ENCODE data around the gene DYDC2.
"Not testable (repeated sequence)": the region's sequence is repeated elsewhere in the genome, so short reads cannot be mapped to it uniquely, and the experiment has no call there.

Gene DYDC2

GRCh38 chr10:80324086-80324485 is 32.5 kb upstream of the DYDC2 start:
- Histone ChIP-seq H3K9me3 (ENCODE audit: insufficient read depth, low read depth, low read length) (no peaks in the 10 kb centered on the region), H3K27ac (ENCODE audit: low read depth, low read length) (no peak overlapping the region), H3K4me1 (ENCODE audit: insufficient read depth, low read length) (peaks cover 5% of the 10 kb centered on the region; the same call in 1 of the 2 replicates), H3K27me3 (ENCODE audit: insufficient read depth, low read length) (no peaks in the 10 kb centered on the region), H3K36me3 (ENCODE audit: insufficient read depth, low read length) (no peaks in the 10 kb centered on the region), H3K4me3 (ENCODE audit: low read length) (no peak overlapping the region), H3K9ac (ENCODE audit: low read depth, low read length) (no peak overlapping the region)
- 79% methylated on average over 1 of the region's 1 CpG for WGBS

DNA sequence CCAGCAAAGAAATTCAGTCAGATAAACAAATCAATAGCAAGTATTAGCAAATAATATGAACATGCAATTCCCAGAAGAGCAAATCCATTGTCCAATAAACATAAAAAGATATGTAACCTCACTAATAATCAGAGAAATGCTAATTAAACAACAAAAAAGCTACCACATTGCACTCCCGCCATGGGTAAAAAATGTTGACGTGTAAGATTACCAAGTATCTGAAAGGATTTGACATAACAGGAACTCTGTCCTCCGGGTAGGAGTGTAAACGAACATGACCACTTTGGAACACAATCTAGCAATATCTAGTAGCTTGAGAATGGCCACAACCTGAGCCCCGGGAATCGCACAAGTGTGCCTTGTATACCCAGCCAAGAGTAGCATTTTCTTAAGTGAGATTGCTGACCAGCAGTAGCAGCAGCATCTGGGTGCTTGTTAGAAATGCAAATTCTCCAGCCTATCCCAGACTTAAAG is 31.7 kb upstream of the DYDC2 start:
- no peaks in the 10 kb centered on the region for H3K36me3 ChIP-seq (ENCODE audit: insufficient read depth, low read length)
- H3K4me1 ChIP-seq (ENCODE audit: insufficient read depth, low read length) = peaks cover 5% of the 10 kb centered on the region; the same call in 1 of the 2 replicates
- H3K9me3 ChIP-seq (ENCODE audit: insufficient read depth, low read depth, low read length) = no peaks in the 10 kb centered on the region
- no peaks in the 10 kb centered on the region for H3K27me3 ChIP-seq (ENCODE audit: insufficient read depth, low read length)
- 93% methylated on average over 6 of the region's 6 CpGs for WGBS
- H3K9ac ChIP-seq (ENCODE audit: low read depth, low read length) = no peak overlapping the region
- no peak overlapping the region for H3K4me3 ChIP-seq (ENCODE audit: low read length)
- H3K27ac ChIP-seq (ENCODE audit: low read depth, low read length) = no peak overlapping the region

GRCh38 chr10:80333983-80334382 is 22.6 kb upstream of the DYDC2 start:
- Histone ChIP-seq H3K36me3 (ENCODE audit: insufficient read depth, low read length) (no peaks in the 10 kb centered on the region), H3K4me3 (ENCODE audit: low read length) (no peak overlapping the region), H3K9ac (ENCODE audit: low read depth, low read length) (no peak overlapping the region), H3K27me3 (ENCODE audit: insufficient read depth, low read length) (no peaks in the 10 kb centered on the region), H3K4me1 (ENCODE audit: insufficient read depth, low read length) (no peaks in the 10 kb centered on the region), H3K27ac (ENCODE audit: low read depth, low read length) (no peak overlapping the region), H3K9me3 (ENCODE audit: insufficient read depth, low read depth, low read length) (peaks cover 2% of the 10 kb centered on the region; the same call in 1 of the 2 replicates)
- WGBS = 100% methylated on average over 1 of the region's 1 CpG

DNA sequence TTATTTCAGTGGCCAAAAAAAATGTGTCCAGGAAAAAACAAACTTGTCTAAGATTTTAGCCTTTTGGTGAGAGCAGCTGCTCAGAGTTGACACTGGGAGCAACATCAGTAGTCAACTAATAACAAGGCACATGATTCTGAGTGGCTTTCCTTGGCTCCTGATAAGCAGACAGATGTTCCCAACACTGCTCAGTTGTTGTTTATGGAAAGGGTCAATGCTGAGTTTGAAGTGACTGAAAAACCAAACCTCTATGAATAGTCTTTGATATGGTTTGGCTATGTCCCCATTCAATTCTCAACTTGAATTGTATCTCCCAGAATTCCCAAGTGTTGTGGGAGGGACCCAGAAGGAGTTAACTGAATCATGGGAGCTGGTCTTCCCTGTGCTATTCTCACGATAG is 12.3 kb upstream of the DYDC2 start:
- Histone ChIP-seq H3K4me3 (ENCODE audit: low read length) (no peak overlapping the region), H3K4me1 (ENCODE audit: insufficient read depth, low read length) (no peaks in the 10 kb centered on the region), H3K27me3 (ENCODE audit: insufficient read depth, low read length) (no peaks in the 10 kb centered on the region), H3K9ac (ENCODE audit: low read depth, low read length) (no peak overlapping the region), H3K36me3 (ENCODE audit: insufficient read depth, low read length) (no peaks in the 10 kb centered on the region), H3K27ac (ENCODE audit: low read depth, low read length) (no peak overlapping the region), H3K9me3 (ENCODE audit: insufficient read depth, low read depth, low read length) (no peaks in the 10 kb centered on the region)
- WGBS = 88% methylated on average over 1 of the region's 1 CpG

- Histone ChIP-seq H3K9ac (ENCODE audit: low read depth, low read length) (no peak overlapping the region), H3K27me3 (ENCODE audit: insufficient read depth, low read length) (no peaks in the 10 kb centered on the region), H3K9me3 (ENCODE audit: insufficient read depth, low read depth, low read length) (no peaks in the 10 kb centered on the region), H3K4me1 (ENCODE audit: insufficient read depth, low read length) (no peaks in the 10 kb centered on the region), H3K4me3 (ENCODE audit: low read length) (no peak overlapping the region), H3K27ac (ENCODE audit: low read depth, low read length) (no peak overlapping the region), H3K36me3 (ENCODE audit: insufficient read depth, low read length) (no peaks in the 10 kb centered on the region)
- WGBS = 89% methylated on average over 2 of the region's 2 CpGs
Observed at GRCh38 chr10:80344912-80345311, 11.7 kb upstream of the DYDC2 start.

- Histone ChIP-seq H3K9ac (ENCODE audit: low read depth, low read length) (no peak overlapping the region), H3K27ac (ENCODE audit: low read depth, low read length) (no peak overlapping the region), H3K27me3 (ENCODE audit: insufficient read depth, low read length) (peaks cover 9% of the 10 kb centered on the region; the same call in 1 of the 2 replicates), H3K4me3 (ENCODE audit: low read length) (no peak overlapping the region), H3K9me3 (ENCODE audit: insufficient read depth, low read depth, low read length) (no peaks in the 10 kb centered on the region), H3K4me1 (ENCODE audit: insufficient read depth, low read length) (no peaks in the 10 kb centered on the region), H3K36me3 (ENCODE audit: insufficient read depth, low read length) (no peaks in the 10 kb centered on the region)
- WGBS = 94% methylated on average over 3 of the region's 3 CpGs
Observed at GRCh38 chr10:80350251-80350650, 6.3 kb upstream of the DYDC2 start.

GRCh38 chr10:80351220-80351619 is 5.4 kb upstream of the DYDC2 start:
- Histone ChIP-seq H3K27ac (ENCODE audit: low read depth, low read length) (no peak overlapping the region), H3K9ac (ENCODE audit: low read depth, low read length) (no peak overlapping the region), H3K4me1 (ENCODE audit: insufficient read depth, low read length) (no peaks in the 10 kb centered on the region), H3K4me3 (ENCODE audit: low read length) (no peak overlapping the region), H3K9me3 (ENCODE audit: insufficient read depth, low read depth, low read length) (no peaks in the 10 kb centered on the region), H3K36me3 (ENCODE audit: insufficient read depth, low read length) (no peaks in the 10 kb centered on the region), H3K27me3 (ENCODE audit: insufficient read depth, low read length) (peaks cover 19% of the 10 kb centered on the region)
- 93% methylated on average over 3 of the region's 3 CpGs for WGBS

DNA sequence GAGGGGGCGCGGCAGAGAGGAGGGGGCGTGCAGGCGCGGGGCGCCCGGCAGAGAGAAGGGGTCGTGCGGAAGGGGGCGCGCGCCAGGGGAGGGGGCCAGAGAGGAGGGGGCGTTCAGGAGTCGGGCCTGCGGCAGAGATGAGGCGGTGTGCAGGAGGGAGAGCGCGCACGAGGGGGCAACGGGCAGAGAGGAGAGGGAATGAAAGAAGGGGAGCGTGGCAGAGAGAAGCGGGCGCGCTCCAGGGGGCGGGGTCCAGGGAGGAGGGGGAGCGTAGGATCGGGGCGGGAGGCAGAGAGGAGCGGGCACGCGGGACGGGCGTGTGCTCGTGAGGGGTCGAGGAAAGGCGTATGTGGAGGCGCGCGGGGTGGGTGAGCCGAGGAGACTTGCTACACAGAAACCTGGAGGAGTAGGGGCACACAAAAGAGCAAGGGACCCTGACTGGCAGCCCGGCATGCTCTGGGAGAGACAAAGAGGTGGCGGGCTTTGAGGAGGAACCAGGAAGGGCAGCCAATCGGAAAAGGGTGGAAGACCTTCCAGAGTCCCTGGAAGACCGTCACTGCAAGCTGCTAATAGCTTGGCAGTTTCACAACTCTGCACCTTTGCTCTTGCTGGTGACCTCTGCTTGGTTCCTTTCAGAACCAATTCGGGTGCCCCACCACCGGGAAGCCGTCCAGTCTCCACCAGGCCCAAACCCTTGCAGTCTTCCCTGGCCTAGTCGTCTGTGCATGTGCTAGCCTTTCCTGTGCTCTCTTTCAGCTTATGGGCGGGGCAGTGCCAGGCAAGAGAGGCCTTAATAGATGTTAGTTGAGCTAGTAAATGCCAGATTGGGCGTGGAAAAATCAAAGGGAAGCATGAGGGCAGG is 639 bp downstream of the DYDC2 start:
- peaks cover 34% of the 10 kb centered on the region for H3K27me3 ChIP-seq (ENCODE audit: insufficient read depth, low read length)
- peak overlapping the region; percentile 61 for H3K4me3 ChIP-seq (ENCODE audit: low read length)
- H3K27ac ChIP-seq (ENCODE audit: low read depth, low read length) = no peak overlapping the region
- H3K36me3 ChIP-seq (ENCODE audit: insufficient read depth, low read length) = no peaks in the 10 kb centered on the region
- WGBS = 9% methylated on average over 50 of the region's 50 CpGs
- peak overlapping the region; percentile 62 for H3K9ac ChIP-seq (ENCODE audit: low read depth, low read length)
- H3K4me1 ChIP-seq (ENCODE audit: insufficient read depth, low read length) = 0 out of 2 replicates have a peak, but pooled peaks cover 3% of the 10 kb centered on the region
- H3K9me3 ChIP-seq (ENCODE audit: insufficient read depth, low read depth, low read length) = no peaks in the 10 kb centered on the region

DNA sequence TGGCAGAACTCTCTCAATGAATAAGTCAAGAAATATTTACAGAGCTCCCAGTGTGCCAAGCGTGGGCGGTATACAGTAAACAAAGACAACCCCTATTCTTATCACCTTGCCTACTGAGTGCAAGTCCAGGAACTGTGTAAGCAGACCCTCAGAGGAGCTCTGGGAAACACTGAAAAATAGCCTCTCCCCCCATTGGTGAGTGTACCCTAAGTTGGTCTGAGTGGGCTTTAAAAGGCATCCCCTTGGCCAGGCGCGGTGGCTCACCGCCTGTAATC is 1.2 kb downstream of the DYDC2 start:
- Histone ChIP-seq H3K4me1 (ENCODE audit: insufficient read depth, low read length) (0 out of 2 replicates have a peak, but pooled peaks cover 3% of the 10 kb centered on the region), H3K9me3 (ENCODE audit: insufficient read depth, low read depth, low read length) (no peaks in the 10 kb centered on the region), H3K27me3 (ENCODE audit: insufficient read depth, low read length) (peaks cover 34% of the 10 kb centered on the region), H3K9ac (ENCODE audit: low read depth, low read length) (no peak overlapping the region), H3K36me3 (ENCODE audit: insufficient read depth, low read length) (no peaks in the 10 kb centered on the region), H3K4me3 (ENCODE audit: low read length) (peak overlapping the region; percentile 61; the same call in 1 of the 2 replicates), H3K27ac (ENCODE audit: low read depth, low read length) (no peak overlapping the region)
- 96% methylated on average over 5 of the region's 5 CpGs for WGBS

DNA sequence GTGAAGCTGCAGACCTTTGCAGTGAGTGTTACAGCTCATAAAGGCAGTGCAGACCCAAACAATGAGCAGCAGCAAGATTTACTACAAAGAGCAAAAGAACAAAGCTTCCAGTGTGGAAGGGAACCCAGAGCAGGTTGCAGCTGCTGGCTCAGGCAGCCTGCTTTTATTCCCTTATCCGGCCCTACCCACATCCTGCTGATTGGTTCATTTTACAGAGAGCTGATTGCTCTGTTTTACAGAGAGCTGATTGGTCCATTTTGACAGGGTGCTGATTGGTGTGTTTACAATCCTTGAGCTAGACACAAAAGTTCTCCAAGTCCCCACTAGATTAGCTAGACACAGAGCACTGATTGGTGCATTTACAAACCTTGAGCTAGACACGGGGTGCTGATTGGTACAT is 2.3 kb downstream of the DYDC2 start:
- not testable (repeated sequence) for H3K9me3 ChIP-seq (ENCODE audit: insufficient read depth, low read depth, low read length); H3K36me3 ChIP-seq (ENCODE audit: insufficient read depth, low read length); H3K9ac ChIP-seq (ENCODE audit: low read depth, low read length); H3K4me1 ChIP-seq (ENCODE audit: insufficient read depth, low read length); H3K4me3 ChIP-seq (ENCODE audit: low read length); H3K27ac ChIP-seq (ENCODE audit: low read depth, low read length)
- peaks cover 34% of the 10 kb centered on the region for H3K27me3 ChIP-seq (ENCODE audit: insufficient read depth, low read length)
- 100% methylated on average over 2 of the region's 2 CpGs for WGBS

- Histone ChIP-seq H3K27me3 (ENCODE audit: insufficient read depth, low read length) (peaks cover 31% of the 10 kb centered on the region), H3K4me1 (ENCODE audit: insufficient read depth, low read length) (0 out of 2 replicates have a peak, but pooled peaks cover 3% of the 10 kb centered on the region), H3K4me3 (ENCODE audit: low read length) (no peak overlapping the region), H3K36me3 (ENCODE audit: insufficient read depth, low read length) (no peaks in the 10 kb centered on the region), H3K9ac (ENCODE audit: low read depth, low read length) (no peak overlapping the region), H3K9me3 (ENCODE audit: insufficient read depth, low read depth, low read length) (no peaks in the 10 kb centered on the region), H3K27ac (ENCODE audit: low read depth, low read length) (no peak overlapping the region)
- WGBS = 96% methylated on average over 22 of the region's 22 CpGs
Observed at GRCh38 chr10:80359644-80360043, 3.1 kb downstream of the DYDC2 start.

All from HUES64 (cell line).